Loucy (cell line): ENCODE measurements around the gene WFIKKN1.

Experiments
- CTCF ChIP-seq: fragments of 200-600 bp; sonication (generic); conservative IDR thresholded peaks from 2 replicates; pipeline ENCODE4 v1.5.1; 2014; ENCODE audit warnings: mild to moderate bottlenecking, antibody characterized with exemption, low read length
- EZH2phosphoT487 ChIP-seq: fragments of 200-600 bp; IDR thresholded peaks from 2 replicates; pipeline ENCODE4 v1.6.1; 2018; ENCODE audit warnings: antibody characterized with exemption, mild to moderate bottlenecking, moderate library complexity, borderline replicate concordance

GRCh38 chr16:678209-678857, 47.5 kb downstream of the WFIKKN1 start:
- TF ChIP-seq CTCF (no peak), EZH2phosphoT487 (no peak)
